ENCODE data around the gene SLC25A47. TPM values are rescaled to one million over a fixed set of nuclear protein-coding genes. Genes with fewer than 3 reads are reported as not detected.

The SLC25A47 gene
- total and polyA plus RNA-seq, 9 of the 15 experiments (the other 6 are each of a cell fraction or from before 2014, with no cell fraction given): 0.09 to 0.23 (median 0.22) TPM; not detected in 6

DNA sequence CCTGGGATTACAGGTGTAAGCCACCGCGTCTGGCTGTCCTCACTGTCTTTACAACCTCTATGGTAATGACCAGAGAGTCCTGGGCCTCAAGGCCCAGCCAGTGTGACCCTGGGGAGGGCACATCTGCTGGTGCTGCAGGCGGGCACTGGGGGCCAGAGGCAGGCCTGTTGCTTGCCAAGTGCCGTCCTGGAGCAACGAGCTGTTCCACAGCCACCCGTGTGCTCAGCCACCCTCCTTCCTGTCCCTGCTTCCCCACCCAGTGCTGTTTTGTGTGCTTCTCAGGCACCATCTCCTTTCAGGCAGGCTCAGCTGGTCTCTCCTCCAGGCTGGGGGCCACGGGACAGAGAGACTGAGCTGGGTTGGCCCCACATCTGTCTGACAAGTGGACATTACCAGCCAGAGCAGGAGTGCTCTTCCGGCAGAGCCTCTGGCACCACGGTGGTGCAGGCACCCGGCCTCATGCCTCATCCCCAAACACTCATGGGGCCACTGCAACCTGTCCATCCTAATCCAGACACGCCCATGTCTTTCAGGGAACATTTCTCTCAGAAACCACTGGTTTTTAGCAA lies 9.0 kb downstream of the SLC25A47 start:
- no peaks in the 10 kb centered on the region for H3K9me1 ChIP-seq (ENCODE audit: control insufficient read depth, insufficient read depth, low read length)
- ATAC-seq: peak; percentile 10
- TF ChIP-seq POLR2G (IDR thresholded peaks at IDR 0.05; ENCODE audit: low read depth, low read length) (peak; percentile 81), THRAP3 (IDR thresholded peaks at IDR 0.05; ENCODE audit: borderline replicate concordance) (no peak), RBM22 (IDR thresholded peaks at IDR 0.05; ENCODE audit: low read depth, low read length, poor library complexity, severe bottlenecking) (peak; percentile 42)
- BruUV-seq (replicated peaks): no TSS peak
- no peak for FAIRE-seq
- H3K79me2 ChIP-seq (ENCODE audit: control insufficient read depth, insufficient read depth, low read length): no peaks in the 10 kb centered on the region
- peak overlapping the region in 1 of 2 experiments; percentile 64; a peak in 2 of 4 replicates for H3K9ac ChIP-seq (ENCODE audit: insufficient read depth in 1 of 2, low read depth in 2 of 2, low read length in 2 of 2)
- ChIA-PET POLR2A (interaction anchor here (0.6 to 5.7 kb wide), 6 partner anchors 9 to 314 kb away, joined by 3 to 29 read pairs (median 4); partner anchors contain the start of gene SLC25A47), CTCF (ENCODE audit: low intra/inter-chr PET ratio) (no interaction called here)
- H3K4me3 ChIP-seq: no peak overlapping the region
- no peak overlapping the region for H2AFZ ChIP-seq (ENCODE audit: low read depth, low read length)
- peaks cover 0 to 28% of the 10 kb centered on the region in 2 experiments; a peak in 2 of 5 replicates for H3K4me1 ChIP-seq (replicated peaks in 1 of 2; ENCODE audit: control insufficient read depth in 2 of 2, insufficient read depth in 2 of 2, low read length in 2 of 2)
- DNase-seq (ENCODE audit: extremely low read depth in 1 of 4, low spot score in 3 of 4): no peak
- WGBS (ENCODE audit: insufficient coverage, low coverage, missing lambda C conversion rate): 52% methylated on average over 8 of the region's 11 CpGs
- peaks cover 9% of the 10 kb centered on the region; the same call in 1 of the 2 replicates for H4K20me1 ChIP-seq (replicated peaks; ENCODE audit: control insufficient read depth, insufficient read depth, low read length)
- peaks cover 31% of the 10 kb centered on the region; the same call in 2 of the 3 replicates for H3K36me3 ChIP-seq (ENCODE audit: control insufficient read depth, insufficient read depth, low read length)
- intact Hi-C loops (cut with micrococcal nuclease): no loop called here
- H3K9me3 ChIP-seq (replicated peaks; ENCODE audit: control insufficient read depth, insufficient read depth, low read depth, low read length): no peaks in the 10 kb centered on the region
- H3K4me2 ChIP-seq (ENCODE audit: insufficient read depth, low read length): no peak overlapping the region
- in situ Hi-C loops (cut with MboI): no loop called here
- no peak overlapping the region for H3K27ac ChIP-seq (ENCODE audit: extremely low read depth, low read depth, low read length)
- H3K27me3 ChIP-seq (ENCODE audit: control insufficient read depth in 2 of 2, insufficient read depth in 2 of 2, low read length in 2 of 2): no peaks in the 10 kb centered on the region

DNA sequence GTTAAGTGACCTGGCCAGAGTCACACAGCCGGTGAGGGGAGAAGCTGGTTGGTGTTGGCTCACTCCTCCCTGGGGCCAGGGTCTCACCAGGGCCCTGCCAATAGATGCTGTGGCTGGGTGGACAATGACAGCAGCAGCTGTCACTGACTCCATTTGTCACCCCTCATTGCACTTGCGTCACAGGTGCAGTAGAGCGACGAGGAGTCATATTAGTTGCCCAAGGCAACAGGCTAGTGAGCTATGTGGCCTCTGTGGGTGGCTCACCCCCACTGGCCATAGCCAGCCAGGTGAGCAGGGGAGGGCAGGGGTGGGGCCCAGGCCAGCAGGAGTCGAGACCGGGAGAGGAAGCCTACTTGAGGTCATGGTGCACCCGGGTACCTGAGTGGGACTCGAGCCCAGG lies 9.7 kb downstream of the SLC25A47 start:
- BruUV-seq (replicated peaks): no TSS peak
- H3K36me3 ChIP-seq (ENCODE audit: control insufficient read depth, insufficient read depth, low read length): peaks cover 36% of the 10 kb centered on the region; the same call in 2 of the 3 replicates
- peaks cover 0 to 28% of the 10 kb centered on the region in 2 experiments; a peak in 2 of 5 replicates for H3K4me1 ChIP-seq (replicated peaks in 1 of 2; ENCODE audit: control insufficient read depth in 2 of 2, insufficient read depth in 2 of 2, low read length in 2 of 2)
- no peak overlapping the region for H2AFZ ChIP-seq (ENCODE audit: low read depth, low read length)
- no peak overlapping the region for H3K9ac ChIP-seq (ENCODE audit: insufficient read depth in 1 of 2, low read depth in 2 of 2, low read length in 2 of 2)
- POLR2A ChIA-PET: interaction anchor here (0.6 to 5.7 kb wide), 4 partner anchors 8 to 315 kb away, joined by 4 to 29 read pairs (median 8); partner anchors contain the start of gene SLC25A47
- no peak overlapping the region for H3K4me3 ChIP-seq
- FAIRE-seq (no peak), DNase-seq (ENCODE audit: extremely low read depth in 1 of 4, low spot score in 3 of 4) (no peak), ATAC-seq (peak; percentile 50)
- no peak for TF ChIP-seq HOXB6 (CRISPR knock-in tag; IDR thresholded peaks at IDR 0.05; ENCODE audit: borderline replicate concordance)
- TF ChIP-seq RBM39 (optimal IDR thresholded peaks at IDR 0.05; ENCODE audit: low read depth, low read length): no peak
- peak; percentile 16 for TF ChIP-seq POLR2B (IDR thresholded peaks at IDR 0.05; ENCODE audit: low read depth, partially characterized antibody)
- TF ChIP-seq CREM (IDR thresholded peaks at IDR 0.05; ENCODE audit: low read depth): 0 out of 2 replicates have a peak, but pooled peaks have one; percentile 23
- peak; percentile 47 for TF ChIP-seq HMGN3 (IDR thresholded peaks at IDR 0.05; ENCODE audit: borderline replicate concordance, extremely low read depth, insufficient read length, low read depth, low read length)
- peak; percentile 61 for TF ChIP-seq MEIS2 (IDR thresholded peaks at IDR 0.05; ENCODE audit: partially characterized antibody)
- TF ChIP-seq POLR2AphosphoS2 (IDR thresholded peaks at IDR 0.05; ENCODE audit: low read length): peak; percentile 92; the same call in 1 of the 2 replicates
- peak; percentile 13; the same call in 1 of the 2 replicates for TF ChIP-seq POLR2G (IDR thresholded peaks at IDR 0.05; ENCODE audit: low read depth, low read length)
- peaks cover 9% of the 10 kb centered on the region; the same call in 1 of the 2 replicates for H4K20me1 ChIP-seq (replicated peaks; ENCODE audit: control insufficient read depth, insufficient read depth, low read length)
- no peaks in the 10 kb centered on the region for H3K79me2 ChIP-seq (ENCODE audit: control insufficient read depth, insufficient read depth, low read length)
- no peak overlapping the region for H3K4me2 ChIP-seq (ENCODE audit: insufficient read depth, low read length)
- H3K27me3 ChIP-seq (ENCODE audit: control insufficient read depth in 2 of 2, insufficient read depth in 2 of 2, low read length in 2 of 2): no peaks in the 10 kb centered on the region
- CTCF ChIA-PET (ENCODE audit: low intra/inter-chr PET ratio): no interaction called here
- H3K9me1 ChIP-seq (ENCODE audit: control insufficient read depth, insufficient read depth, low read length): no peaks in the 10 kb centered on the region
- H3K27ac ChIP-seq (ENCODE audit: extremely low read depth, low read depth, low read length): no peak overlapping the region
- in situ Hi-C loops (cut with MboI): no loop called here
- 59% methylated on average over 7 of the region's 8 CpGs for WGBS (ENCODE audit: insufficient coverage, low coverage, missing lambda C conversion rate)
- intact Hi-C loops (cut with micrococcal nuclease): no loop called here
- no peaks in the 10 kb centered on the region for H3K9me3 ChIP-seq (replicated peaks; ENCODE audit: control insufficient read depth, insufficient read depth, low read depth, low read length)

Measured in K562 (cell line).